Aortic smooth muscle cell (primary cell): ENCODE measurements around the gene MIA2. TPM values are rescaled to one million over a fixed set of nuclear protein-coding genes. Genes with fewer than 3 reads are reported as not detected.

Source experiments
- total RNA-seq: library from RNA; depleted of rRNA; stranded (reverse); fragments of >200 nt; gene quantifications from 2 replicates; pipeline ENCODE4 v1.2.3, GENCODE V29; 2014

The MIA2 gene
- 9.4 and 13.7 TPM in 2 replicates for total RNA-seq

GRCh38 chr14:39233680-39234326 lies at the start of gene MIA2:
Gene MIA2, plus strand, starts transcription at chr14:39233915. Its CDS starts 200 bp downstream, at chr14:39234115.

GRCh38 chr14:39432179-39432618 lies 198.5 kb downstream of the MIA2 start, which contains the start of gene FBXO33:
Gene FBXO33, minus strand, starts transcription at chr14:39432433. Its CDS starts 271 bp downstream, at chr14:39432162.

Other genes starting within 250 kb of the MIA2 start
- 413 and 437 TPM in 2 replicates for gene SEC23A, start 130.7 kb upstream of the MIA2 start, total RNA-seq
- gene GEMIN2, start 119.6 kb upstream of the MIA2 start, total RNA-seq: 15.0 and 19.2 TPM in 2 replicates
- 32.1 and 34.2 TPM in 2 replicates for gene TRAPPC6B, start 63.6 kb upstream of the MIA2 start, total RNA-seq
- gene PNN, start 58.7 kb upstream of the MIA2 start, total RNA-seq: 17.2 and 20.6 TPM in 2 replicates
- gene FBXO33, start 198.5 kb downstream of the MIA2 start, total RNA-seq: 28.3 and 32.8 TPM in 2 replicates